ENCODE data around the gene PPP1R15A.
A peak's percentile ranks its signal among the peaks of the same experiment; 100 is the strongest.

DNA sequence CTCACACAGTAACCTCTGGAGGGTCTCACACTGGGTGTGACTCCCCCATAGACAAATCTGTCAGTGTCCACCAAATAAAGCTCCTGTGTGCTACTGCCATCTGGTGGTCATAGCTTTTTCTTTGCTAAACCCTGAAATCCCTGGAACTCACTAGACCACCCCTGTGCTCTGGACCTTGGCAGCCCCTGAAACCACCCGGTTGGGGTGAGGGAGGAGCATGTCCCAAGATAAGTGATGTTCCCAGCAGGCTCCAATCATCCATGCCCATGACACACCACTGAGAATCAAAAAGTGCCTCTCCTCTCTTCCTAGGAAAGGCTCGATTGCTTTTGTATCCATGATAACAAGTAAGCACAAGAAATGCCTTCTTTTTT lies 29.4 kb upstream of the PPP1R15A start:
- TF ChIP-seq, protein P1, sequence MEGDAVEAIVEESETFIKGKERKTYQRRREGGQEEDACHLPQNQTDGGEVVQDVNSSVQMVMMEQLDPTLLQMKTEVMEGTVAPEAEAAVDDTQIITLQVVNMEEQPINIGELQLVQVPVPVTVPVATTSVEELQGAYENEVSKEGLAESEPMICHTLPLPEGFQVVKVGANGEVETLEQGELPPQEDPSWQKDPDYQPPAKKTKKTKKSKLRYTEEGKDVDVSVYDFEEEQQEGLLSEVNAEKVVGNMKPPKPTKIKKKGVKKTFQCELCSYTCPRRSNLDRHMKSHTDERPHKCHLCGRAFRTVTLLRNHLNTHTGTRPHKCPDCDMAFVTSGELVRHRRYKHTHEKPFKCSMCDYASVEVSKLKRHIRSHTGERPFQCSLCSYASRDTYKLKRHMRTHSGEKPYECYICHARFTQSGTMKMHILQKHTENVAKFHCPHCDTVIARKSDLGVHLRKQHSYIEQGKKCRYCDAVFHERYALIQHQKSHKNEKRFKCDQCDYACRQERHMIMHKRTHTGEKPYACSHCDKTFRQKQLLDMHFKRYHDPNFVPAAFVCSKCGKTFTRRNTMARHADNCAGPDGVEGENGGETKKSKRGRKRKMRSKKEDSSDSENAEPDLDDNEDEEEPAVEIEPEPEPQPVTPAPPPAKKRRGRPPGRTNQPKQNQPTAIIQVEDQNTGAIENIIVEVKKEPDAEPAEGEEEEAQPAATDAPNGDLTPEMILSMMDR (IDR thresholded peaks at IDR 0.05) = peak; percentile 59 to 83 (median 78)
- peak; percentile 22 for TF ChIP-seq POLR2AphosphoS5 (IDR thresholded peaks at IDR 0.05)

Measured in prostate gland (tissue), 2 donors.